Measurements from ENCODE around the gene ARL17B.
A peak's percentile ranks its signal among the peaks of the same experiment; 100 is the strongest.
"Not testable (repeated sequence)": the region's sequence is repeated elsewhere in the genome, so short reads cannot be mapped to it uniquely, and the experiment has no call there.

The ARL17B gene

GRCh38 chr17:46274238-46274637 lies 87.3 kb downstream of the ARL17B start:
- H3K9ac ChIP-seq: no peak overlapping the region
- no peaks in the 10 kb centered on the region for H3K36me3 ChIP-seq (ENCODE audit: control insufficient read depth, insufficient read depth, low read length)
- TF ChIP-seq CTCF (IDR thresholded peaks at IDR 0.05): no peak
- H3K27ac ChIP-seq: no peak overlapping the region
- H3K9me3 ChIP-seq (ENCODE audit: control insufficient read depth, low read length): no peaks in the 10 kb centered on the region
- H3K79me2 ChIP-seq: no peaks in the 10 kb centered on the region
- no peak overlapping the region for H3K4me3 ChIP-seq (ENCODE audit: low read depth, low read length)
- no peak overlapping the region for H3K4me2 ChIP-seq (ENCODE audit: low read length)
- H3K27me3 ChIP-seq (ENCODE audit: control insufficient read depth, insufficient read depth, low read length): no peaks in the 10 kb centered on the region
- no peak overlapping the region for H2AFZ ChIP-seq
- H3K4me1 ChIP-seq: no peaks in the 10 kb centered on the region

- Histone ChIP-seq H3K9me3 (ENCODE audit: control insufficient read depth, low read length) (no peaks in the 10 kb centered on the region), H3K4me2 (ENCODE audit: low read length) (no peak overlapping the region), H3K4me3 (ENCODE audit: low read depth, low read length) (no peak overlapping the region), H3K9ac (no peak overlapping the region), H3K27ac (no peak overlapping the region), H3K79me2 (no peaks in the 10 kb centered on the region), H3K36me3 (ENCODE audit: control insufficient read depth, insufficient read depth, low read length) (no peaks in the 10 kb centered on the region), H3K4me1 (no peaks in the 10 kb centered on the region), H2AFZ (no peak overlapping the region), H3K27me3 (ENCODE audit: control insufficient read depth, insufficient read depth, low read length) (no peaks in the 10 kb centered on the region)
- no peak for TF ChIP-seq CTCF (IDR thresholded peaks at IDR 0.05)
These were observed 87.9 kb downstream of the ARL17B start for GRCh38 chr17:46273541-46274236.

- Histone ChIP-seq H3K4me3 (ENCODE audit: low read depth, low read length) (no peak overlapping the region), H2AFZ (no peak overlapping the region), H3K4me2 (ENCODE audit: low read length) (no peak overlapping the region), H3K4me1 (peaks cover 3% of the 10 kb centered on the region), H3K27me3 (ENCODE audit: control insufficient read depth, insufficient read depth, low read length) (no peaks in the 10 kb centered on the region), H3K27ac (no peak overlapping the region), H3K36me3 (ENCODE audit: control insufficient read depth, insufficient read depth, low read length) (no peaks in the 10 kb centered on the region), H3K9me3 (ENCODE audit: control insufficient read depth, low read length) (no peaks in the 10 kb centered on the region), H3K79me2 (no peaks in the 10 kb centered on the region), H3K9ac (no peak overlapping the region)
- no peak for TF ChIP-seq CTCF (IDR thresholded peaks at IDR 0.05)
These were observed 91.5 kb downstream of the ARL17B start for GRCh38 chr17:46270032-46270431.

- no peaks in the 10 kb centered on the region for H3K9me3 ChIP-seq (ENCODE audit: control insufficient read depth, low read length)
- peaks cover 9% of the 10 kb centered on the region for H3K4me1 ChIP-seq
- no peaks in the 10 kb centered on the region for H3K36me3 ChIP-seq (ENCODE audit: control insufficient read depth, insufficient read depth, low read length)
- H2AFZ ChIP-seq: peak overlapping the region; percentile 98
- no peaks in the 10 kb centered on the region for H3K79me2 ChIP-seq
- peak overlapping the region; percentile 83 for H3K4me3 ChIP-seq (ENCODE audit: low read depth, low read length)
- peak overlapping the region; percentile 96 for H3K4me2 ChIP-seq (ENCODE audit: low read length)
- H3K27ac ChIP-seq: peak overlapping the region; percentile 83
- H3K9ac ChIP-seq: no peak overlapping the region
- TF ChIP-seq CTCF (IDR thresholded peaks at IDR 0.05): no peak
- H3K27me3 ChIP-seq (ENCODE audit: control insufficient read depth, insufficient read depth, low read length): no peaks in the 10 kb centered on the region
These were observed 94.7 kb downstream of the ARL17B start for GRCh38 chr17:46266656-46267544.

- H3K27ac ChIP-seq: peak overlapping the region; percentile 77
These were observed 95.4 kb downstream of the ARL17B start for GRCh38 chr17:46266063-46266655.

More at GRCh38 chr17:46266063-46266655, 95.4 kb downstream of the ARL17B start:
- H3K79me2 ChIP-seq; H3K36me3 ChIP-seq (ENCODE audit: control insufficient read depth, insufficient read depth, low read length); H3K27me3 ChIP-seq (ENCODE audit: control insufficient read depth, insufficient read depth, low read length); H3K9me3 ChIP-seq (ENCODE audit: control insufficient read depth, low read length); H3K4me1 ChIP-seq; H3K9ac ChIP-seq: not testable (repeated sequence)
- Histone ChIP-seq H3K4me3 (ENCODE audit: low read depth, low read length) (peak overlapping the region; percentile 60), H3K4me2 (ENCODE audit: low read length) (peak overlapping the region; percentile 87), H2AFZ (peak overlapping the region; percentile 98)

All from parathyroid adenoma (tissue), 2 donors.